ENCODE data around the gene BMPR1B.

DNA sequence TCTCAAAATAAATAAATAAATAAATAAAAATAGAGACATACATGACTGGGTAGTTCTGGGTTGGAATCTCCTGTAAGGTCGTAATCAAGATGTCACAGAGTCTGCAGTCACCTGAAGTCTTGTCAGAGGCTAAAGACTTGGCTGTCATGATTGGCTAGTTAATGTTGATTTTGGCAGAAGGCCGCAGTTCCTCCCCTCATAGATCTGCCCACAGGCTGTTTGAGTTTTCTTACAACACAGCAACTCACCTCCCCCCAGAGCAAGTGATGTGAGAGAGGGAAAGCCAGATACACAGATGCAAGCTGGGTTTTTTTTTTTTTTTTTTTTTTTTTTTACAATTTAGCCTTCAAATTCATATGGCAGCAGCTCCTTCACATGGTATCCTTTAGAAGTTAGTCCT is 36.4 kb upstream of the BMPR1B start:
- TF ChIP-seq, protein P1, sequence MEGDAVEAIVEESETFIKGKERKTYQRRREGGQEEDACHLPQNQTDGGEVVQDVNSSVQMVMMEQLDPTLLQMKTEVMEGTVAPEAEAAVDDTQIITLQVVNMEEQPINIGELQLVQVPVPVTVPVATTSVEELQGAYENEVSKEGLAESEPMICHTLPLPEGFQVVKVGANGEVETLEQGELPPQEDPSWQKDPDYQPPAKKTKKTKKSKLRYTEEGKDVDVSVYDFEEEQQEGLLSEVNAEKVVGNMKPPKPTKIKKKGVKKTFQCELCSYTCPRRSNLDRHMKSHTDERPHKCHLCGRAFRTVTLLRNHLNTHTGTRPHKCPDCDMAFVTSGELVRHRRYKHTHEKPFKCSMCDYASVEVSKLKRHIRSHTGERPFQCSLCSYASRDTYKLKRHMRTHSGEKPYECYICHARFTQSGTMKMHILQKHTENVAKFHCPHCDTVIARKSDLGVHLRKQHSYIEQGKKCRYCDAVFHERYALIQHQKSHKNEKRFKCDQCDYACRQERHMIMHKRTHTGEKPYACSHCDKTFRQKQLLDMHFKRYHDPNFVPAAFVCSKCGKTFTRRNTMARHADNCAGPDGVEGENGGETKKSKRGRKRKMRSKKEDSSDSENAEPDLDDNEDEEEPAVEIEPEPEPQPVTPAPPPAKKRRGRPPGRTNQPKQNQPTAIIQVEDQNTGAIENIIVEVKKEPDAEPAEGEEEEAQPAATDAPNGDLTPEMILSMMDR (conservative IDR thresholded peaks at IDR 0.05 in 1 of 2, IDR thresholded peaks at IDR 0.05 in 1 of 2; ENCODE audit: extremely low read depth in 1 of 2, insufficient read depth in 1 of 2, low read depth in 1 of 2, low read length in 2 of 2), result no peak
- TF ChIP-seq EZH2 (IDR thresholded peaks at IDR 0.05; ENCODE audit: borderline replicate concordance, low read length), result no peak

All from mammary epithelial cell (primary cell).